ENCODE results near the gene PLXDC2.
A peak's percentile ranks its signal among the peaks of the same experiment; 100 is the strongest.
"Not testable (repeated sequence)": the region's sequence is repeated elsewhere in the genome, so short reads cannot be mapped to it uniquely, and the experiment has no call there.

The PLXDC2 gene

GRCh38 chr10:19816411-19817230, at the start of gene PLXDC2:
Gene PLXDC2, plus strand, starts transcription at chr10:19816432.
- no peak for DNase-seq

GRCh38 chr10:19767876-19768275, 48.4 kb upstream of the PLXDC2 start:
- DNase-seq: no peak

GRCh38 chr10:19769826-19770225, 46.4 kb upstream of the PLXDC2 start:
- DNase-seq: not testable (repeated sequence)

GRCh38 chr10:19772972-19773371, 43.3 kb upstream of the PLXDC2 start:
- DNase-seq: no peak

GRCh38 chr10:19775296-19775695, 40.9 kb upstream of the PLXDC2 start:
- no peak for DNase-seq

GRCh38 chr10:19777806-19778205, 38.4 kb upstream of the PLXDC2 start:
- no peak for DNase-seq

- no peak for DNase-seq
Observed at GRCh38 chr10:19778996-19779395, 37.2 kb upstream of the PLXDC2 start.

- DNase-seq: no peak
Observed at GRCh38 chr10:19782430-19783089, 33.7 kb upstream of the PLXDC2 start.

- DNase-seq: no peak
Observed at GRCh38 chr10:19783721-19784120, 32.5 kb upstream of the PLXDC2 start.

- no peak for DNase-seq
Observed at GRCh38 chr10:19785366-19785765, 30.9 kb upstream of the PLXDC2 start.

GRCh38 chr10:19788075-19788686, 28.1 kb upstream of the PLXDC2 start:
- no peak for DNase-seq

- DNase-seq: no peak
Observed at GRCh38 chr10:19788902-19789301, 27.3 kb upstream of the PLXDC2 start.

GRCh38 chr10:19789607-19790006, 26.6 kb upstream of the PLXDC2 start:
- no peak for DNase-seq

- DNase-seq: no peak
Observed at GRCh38 chr10:19791032-19791431, 25.2 kb upstream of the PLXDC2 start.

GRCh38 chr10:19795684-19796083, 20.5 kb upstream of the PLXDC2 start:
- no peak for DNase-seq

- DNase-seq: no peak
Observed at GRCh38 chr10:19800161-19800560, 16.1 kb upstream of the PLXDC2 start.

- no peak for DNase-seq
Observed at GRCh38 chr10:19801369-19801768, 14.9 kb upstream of the PLXDC2 start.

GRCh38 chr10:19803676-19804075, 12.6 kb upstream of the PLXDC2 start:
- no peak for DNase-seq

GRCh38 chr10:19809481-19809880, 6.8 kb upstream of the PLXDC2 start:
- no peak for DNase-seq

- no peak for DNase-seq
Observed at GRCh38 chr10:19811540-19811939, 4.7 kb upstream of the PLXDC2 start.

- no peak for DNase-seq
Observed at GRCh38 chr10:19812976-19813375, 3.3 kb upstream of the PLXDC2 start.

- no peak for DNase-seq
Observed at GRCh38 chr10:19815036-19815730, 1.0 kb upstream of the PLXDC2 start.

GRCh38 chr10:19815731-19816410, 361 bp upstream of the PLXDC2 start:
- peak; percentile 8 for DNase-seq
